GM21526 (cell line): ENCODE data around the gene BANF2.
"Not testable (repeated sequence)": the region's sequence is repeated elsewhere in the genome, so short reads cannot be mapped to it uniquely, and the experiment has no call there.

Experiments
- ATAC-seq: cut with Tn5 transposase; IDR thresholded peaks from one replicate; pipeline ENCODE4 v1.9.1; 2021; ENCODE audit warnings: moderate library complexity; ENCODE audit not compliant: unreplicated experiment, low FRiP score

The BANF2 gene

GRCh38 chr20:17699931-17700351 is at the start of gene BANF2:
Gene BANF2, plus strand, starts transcription at chr20:17699966. Its CDS starts 25,060 bp downstream, at chr20:17725026.
- ATAC-seq: no peak

DNA sequence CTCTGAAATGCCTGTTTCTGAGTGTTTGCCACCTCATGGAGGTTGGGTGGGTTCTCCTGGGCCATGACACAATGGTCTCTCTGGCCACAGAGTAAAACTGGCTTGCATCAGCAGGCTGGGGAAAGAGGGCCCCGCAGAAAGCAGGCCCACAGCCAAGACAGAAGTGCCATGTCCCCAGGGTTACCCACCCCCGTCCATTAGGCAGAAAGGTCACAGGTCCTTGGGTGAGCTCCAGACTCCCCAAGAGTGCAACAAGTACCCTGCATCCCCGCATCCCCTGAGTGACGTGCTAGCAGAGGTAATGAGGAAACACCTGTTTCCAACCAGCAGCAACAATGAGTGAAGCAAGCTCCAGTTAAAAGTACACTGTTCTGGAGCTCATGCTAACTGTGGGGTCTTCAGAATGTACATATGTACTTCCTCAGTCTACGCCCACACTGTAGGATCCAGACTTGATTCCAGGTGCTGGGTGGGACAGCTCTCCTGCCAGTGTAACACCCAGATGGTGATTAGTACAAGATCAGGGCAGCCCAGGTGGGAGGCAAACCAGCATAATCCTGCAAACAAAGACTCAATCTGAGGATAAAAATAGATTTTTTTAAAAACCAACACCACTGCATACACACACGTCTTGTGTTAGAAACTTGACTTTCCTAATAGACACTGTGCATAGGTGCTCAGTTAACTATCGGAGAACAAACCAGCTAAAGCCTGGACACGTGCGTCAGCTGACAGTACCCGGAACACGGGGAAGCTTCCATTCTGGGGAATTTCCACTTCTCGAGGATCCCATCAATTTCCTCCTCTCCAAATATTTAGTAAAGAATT is 49.3 kb upstream of the BANF2 start:
- no peak for ATAC-seq

GRCh38 chr20:17651129-17651759 is 48.5 kb upstream of the BANF2 start:
- no peak for ATAC-seq

DNA sequence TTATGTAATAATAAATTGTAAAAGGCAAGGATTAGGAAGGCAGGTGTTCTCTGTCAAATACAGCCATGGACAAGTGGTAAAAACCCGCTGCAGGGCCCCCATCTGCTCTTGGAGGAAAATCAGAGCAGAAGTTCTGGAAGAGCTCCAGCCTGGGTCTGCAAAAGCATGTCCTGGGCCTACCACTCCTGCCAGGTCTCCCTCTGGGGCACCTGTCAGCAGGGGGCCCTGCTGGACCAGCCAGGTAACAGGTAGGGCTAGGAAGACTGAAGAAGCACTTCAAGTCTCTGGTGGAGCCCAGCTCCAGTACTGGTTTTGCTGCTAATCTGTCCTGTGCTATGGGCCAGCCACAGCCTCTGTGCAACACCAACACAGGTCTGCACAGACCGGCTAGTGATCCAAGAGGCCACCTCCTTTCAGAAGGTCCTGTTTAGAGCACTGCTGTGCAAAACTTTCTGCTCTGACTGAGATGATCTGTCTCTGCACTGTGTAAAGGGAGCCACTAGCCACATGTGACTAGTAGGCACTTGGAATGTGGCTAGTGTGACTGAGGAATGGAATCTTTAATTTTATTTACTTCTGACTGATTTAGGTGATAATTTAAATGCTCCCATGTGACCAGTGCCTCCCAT is 47.9 kb upstream of the BANF2 start:
- no peak for ATAC-seq

GRCh38 chr20:17652411-17652810 is 47.4 kb upstream of the BANF2 start:
- ATAC-seq: no peak

DNA sequence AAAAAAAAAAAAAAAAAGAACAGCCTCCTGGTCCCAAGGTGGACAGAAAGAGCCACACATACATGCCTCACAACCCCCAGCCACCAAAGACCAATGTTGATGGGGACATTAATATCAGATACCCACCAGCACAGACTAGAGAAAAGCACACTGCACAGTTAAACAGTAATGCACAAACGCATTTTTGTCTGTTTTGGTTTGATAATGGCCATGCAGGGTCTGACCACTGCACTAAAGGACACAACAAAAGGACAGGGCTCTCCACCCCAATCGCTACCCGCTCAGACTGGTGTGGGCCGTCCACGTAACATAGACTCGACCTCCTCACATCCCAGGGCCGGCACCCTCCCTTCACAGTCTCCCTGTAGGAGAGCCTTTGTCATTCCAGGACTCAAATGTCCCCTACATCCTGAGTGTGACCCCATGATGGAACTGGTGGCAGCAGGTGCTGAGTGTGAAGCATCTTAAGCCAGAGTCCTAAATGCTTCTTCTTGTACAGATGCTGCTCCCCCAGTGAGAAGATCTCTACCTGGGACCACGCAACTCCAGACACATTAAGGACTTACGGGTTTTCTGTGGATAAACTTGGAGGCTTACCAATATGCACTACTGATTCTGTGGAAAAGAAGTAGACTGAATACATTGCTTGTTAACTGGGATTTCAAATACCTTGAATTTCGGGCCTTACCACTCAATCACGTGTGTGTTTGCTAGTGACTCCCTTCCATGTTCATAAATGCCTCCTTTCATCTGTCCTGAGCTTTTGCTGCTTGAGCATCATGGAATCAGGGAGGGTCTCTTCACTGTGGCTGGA is 45.7 kb upstream of the BANF2 start:
- no peak for ATAC-seq

GRCh38 chr20:17654649-17655285 is 45.0 kb upstream of the BANF2 start:
- ATAC-seq: no peak

DNA sequence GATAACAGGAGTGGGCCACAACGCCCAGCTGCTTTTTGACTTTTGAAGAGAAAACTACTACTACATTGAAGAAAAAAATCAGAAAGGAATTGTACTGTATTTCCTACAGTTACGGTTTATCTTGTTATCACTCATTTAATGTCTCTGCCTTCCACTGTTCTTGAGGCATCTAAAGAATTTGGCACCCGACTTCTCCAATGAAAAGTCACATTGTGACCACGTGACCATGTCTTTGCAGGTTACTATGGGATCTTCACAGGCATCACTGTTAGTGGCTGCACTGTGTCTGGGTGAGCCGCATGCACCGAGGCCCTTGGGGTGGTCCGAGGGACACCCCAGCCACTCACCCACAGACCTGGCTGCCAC is 44.5 kb upstream of the BANF2 start:
- ATAC-seq: no peak

- no peak for ATAC-seq
Observed at GRCh38 chr20:17655865-17656479, 43.8 kb upstream of the BANF2 start.

DNA sequence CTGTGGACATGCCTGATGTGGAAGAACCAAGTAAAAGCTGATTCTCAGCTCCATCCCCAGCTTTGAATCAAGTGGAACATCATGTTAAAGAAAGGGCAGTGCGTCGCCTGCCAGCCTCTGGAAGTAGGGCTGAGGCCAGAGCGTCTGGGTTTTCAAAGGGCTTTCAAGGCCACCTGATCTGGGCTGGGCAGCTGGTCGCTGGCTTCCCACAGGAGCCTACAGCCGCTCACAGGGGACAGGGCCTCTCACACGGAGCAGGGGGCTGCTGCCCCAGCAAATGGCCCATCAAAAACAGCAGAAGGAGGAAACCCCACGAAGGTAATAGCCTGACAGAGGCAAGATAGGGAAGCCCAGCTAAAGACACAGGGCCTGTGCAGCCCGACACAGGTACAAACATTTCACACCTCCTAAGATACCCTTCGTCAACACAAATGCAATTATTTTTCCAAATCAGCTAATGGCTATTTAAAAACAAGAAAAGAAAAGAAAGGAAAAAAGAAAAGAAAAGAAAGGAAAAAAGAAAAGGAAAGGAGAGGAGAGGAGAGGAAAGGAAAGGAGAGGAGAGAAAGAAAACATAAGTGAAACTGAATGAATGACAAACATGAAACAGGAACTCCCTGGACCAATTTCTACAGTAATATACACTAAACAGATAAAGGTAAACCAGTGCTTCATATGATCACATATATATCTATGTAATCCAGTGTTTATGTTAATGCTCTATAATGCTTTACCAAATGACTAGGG is 42.5 kb upstream of the BANF2 start:
- ATAC-seq: no peak

DNA sequence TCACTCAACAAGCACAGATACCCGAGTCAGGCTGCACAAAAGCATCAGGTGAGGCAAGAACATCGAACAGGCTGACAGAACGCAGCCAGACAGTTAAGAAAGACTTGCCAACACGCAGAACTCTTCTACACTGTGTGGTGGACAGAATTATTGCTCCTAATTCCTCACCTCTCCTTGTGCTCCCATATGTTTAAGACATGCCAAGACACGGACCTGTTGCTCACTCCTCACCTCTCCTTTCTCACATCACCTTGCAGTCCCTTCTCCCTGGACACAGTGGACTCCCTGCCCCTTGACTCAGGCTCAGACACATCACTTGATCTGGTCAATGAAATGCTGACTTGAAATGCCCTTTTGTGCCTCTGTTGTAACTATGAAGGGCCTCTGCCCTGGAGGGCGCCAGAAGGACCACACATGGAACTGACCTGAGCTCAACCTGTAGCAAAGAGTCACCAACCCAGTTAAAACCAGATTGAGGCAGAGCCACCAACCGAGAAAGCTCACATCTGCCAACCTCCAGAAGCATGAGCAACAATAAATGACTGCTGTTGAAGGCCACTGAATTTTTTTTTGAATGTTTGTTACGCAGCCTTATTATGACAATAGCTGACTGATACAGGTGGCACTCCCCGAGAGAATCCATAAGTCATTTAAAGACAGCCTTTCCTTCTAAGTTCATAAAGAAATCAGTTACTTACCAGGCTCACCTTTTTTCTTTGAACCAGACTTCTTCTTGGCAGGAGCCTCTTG is 41.7 kb upstream of the BANF2 start:
- ATAC-seq: no peak

DNA sequence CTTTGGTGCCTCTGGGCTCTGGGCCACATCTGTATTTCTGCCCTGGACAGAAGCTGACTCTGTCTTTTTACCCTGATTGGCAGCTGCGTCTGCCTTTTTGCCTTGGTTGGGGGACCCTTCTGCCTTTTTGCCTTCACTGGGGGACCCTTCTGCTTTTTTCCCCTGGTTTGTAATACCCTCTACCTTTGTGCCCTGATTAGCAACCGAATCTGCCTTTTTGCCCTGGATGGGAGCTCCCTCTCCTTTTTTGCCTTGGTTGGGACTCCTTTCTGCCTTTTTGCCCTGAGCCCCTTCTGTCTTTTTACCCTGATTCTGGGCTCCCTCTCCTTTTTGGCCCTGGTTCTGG is 41.1 kb upstream of the BANF2 start:
- ATAC-seq: no peak

DNA sequence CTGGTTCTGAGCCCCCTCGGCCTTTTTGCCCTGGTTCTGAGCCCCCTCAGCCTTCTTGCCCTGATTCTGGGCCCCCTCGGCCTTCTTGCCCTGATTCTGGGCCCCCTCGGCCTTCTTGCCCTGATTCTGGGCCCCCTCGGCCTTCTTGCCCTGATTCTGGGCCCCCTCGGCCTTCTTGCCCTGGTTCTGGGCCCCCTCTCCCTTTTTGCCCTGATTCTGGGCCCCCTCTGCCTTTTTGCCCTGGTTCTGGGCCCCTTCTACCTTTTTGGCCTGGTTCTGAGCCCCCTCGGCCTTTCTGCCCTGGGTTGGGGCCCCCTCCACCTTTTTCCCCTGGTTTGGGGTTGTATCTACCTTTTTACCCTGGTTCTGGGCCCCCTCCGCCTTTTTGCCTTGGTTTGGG is 40.4 kb upstream of the BANF2 start:
- not testable (repeated sequence) for ATAC-seq

GRCh38 chr20:17659801-17660200 is 40.0 kb upstream of the BANF2 start:
- ATAC-seq: no peak

GRCh38 chr20:17660667-17661066 is 39.1 kb upstream of the BANF2 start:
- ATAC-seq: no peak

DNA sequence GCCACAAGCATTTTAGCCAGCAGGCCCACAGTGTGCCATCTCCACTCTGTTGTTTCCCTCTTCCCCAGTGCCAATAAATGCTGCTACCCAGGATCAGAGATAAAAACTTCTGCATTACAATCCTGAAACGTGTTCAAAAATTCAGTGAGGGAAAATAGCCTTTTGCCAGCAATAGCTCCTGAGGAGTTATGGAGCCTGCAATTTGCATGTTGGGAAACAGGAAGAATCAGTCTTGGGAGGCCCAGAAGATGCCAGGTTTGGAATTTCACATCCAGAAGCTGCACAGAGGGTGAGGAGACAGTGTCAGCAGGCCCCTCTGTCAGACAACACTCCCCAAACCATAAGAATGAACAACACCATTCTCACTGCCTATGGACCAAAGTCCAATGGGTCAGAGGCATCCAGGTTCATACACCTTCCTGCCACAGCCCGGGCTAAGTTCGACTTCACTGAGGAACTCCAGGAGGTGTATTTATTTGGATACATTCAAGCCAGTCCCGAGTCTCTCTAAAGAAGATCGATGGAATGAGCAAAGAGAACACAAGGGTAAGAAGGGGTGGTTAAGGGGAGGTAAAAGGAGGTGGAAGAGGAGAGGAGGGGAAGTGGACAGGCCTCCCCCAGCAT is 38.5 kb upstream of the BANF2 start:
- ATAC-seq: no peak

- ATAC-seq: no peak
Observed at GRCh38 chr20:17662333-17663039, 37.3 kb upstream of the BANF2 start.

DNA sequence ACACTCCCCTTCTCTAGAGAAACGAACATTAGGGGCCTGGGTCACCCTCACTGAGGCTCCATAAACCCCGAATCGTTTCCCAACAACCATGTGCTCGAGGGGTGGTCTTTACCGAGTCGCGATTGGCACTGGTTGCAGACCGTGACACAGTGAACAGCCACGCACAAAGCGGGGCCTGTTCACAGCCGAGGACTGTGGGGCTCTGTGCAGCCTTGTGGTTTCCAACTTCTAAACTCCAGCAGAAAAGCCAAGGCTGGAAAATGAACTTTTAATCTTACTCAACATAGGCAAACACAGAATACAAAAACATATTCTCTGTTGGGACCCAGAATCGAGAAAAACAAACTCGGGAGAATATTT is 36.7 kb upstream of the BANF2 start:
- no peak for ATAC-seq
